Hepatocyte (in vitro differentiated cells): ENCODE measurements around the gene XXYLT1.

Experiments
- CTCF ChIP-seq: fragments of 200-600 bp; sonication (generic); IDR thresholded peaks from 2 replicates; pipeline ENCODE4 v1.5.1; 2016; ENCODE audit warnings: antibody characterized with exemption, mild to moderate bottlenecking; ENCODE audit not compliant: poor library complexity
- EZH2 ChIP-seq: fragments of 200-600 bp; sonication (generic); IDR thresholded peaks from 2 replicates; pipeline ENCODE4 v1.6.1; 2016; ENCODE audit warnings: antibody characterized with exemption, mild to moderate bottlenecking, borderline replicate concordance

DNA sequence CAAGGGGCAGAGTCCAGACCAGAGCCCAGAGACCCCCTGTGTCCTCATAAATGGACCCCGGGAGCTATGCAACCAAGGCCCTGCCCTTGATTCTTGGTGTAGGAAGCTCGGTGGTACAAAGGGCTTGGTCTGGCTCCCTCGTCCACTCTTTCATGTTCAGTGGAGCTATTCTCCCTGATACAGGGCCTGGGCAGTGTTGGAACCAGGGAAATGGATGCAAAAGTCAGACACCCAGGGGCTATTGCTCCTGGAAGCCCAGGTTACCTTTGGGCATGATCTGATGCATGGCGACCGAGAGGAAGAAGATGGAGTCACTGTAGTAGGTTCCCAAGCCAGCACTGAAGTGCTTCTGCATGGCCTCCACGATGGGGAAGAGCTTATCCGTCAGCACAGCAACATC lies 44.5 kb downstream of the XXYLT1 start:
- TF ChIP-seq CTCF = no peak
- TF ChIP-seq EZH2 = no peak
